GM10248 (cell line): ENCODE results near the gene NUP50.

Experiments
- CTCF ChIA-PET: fragments of 300-600 bp; sonication (Branson Sonifier 250); formaldehyde crosslinking; extraction: SDS; loops from one replicate; lab custom pipeline; 2021; ENCODE audit warnings: antibody characterized with exemption; lab: Yijun Ruan, JAX
- POLR2A ChIA-PET: fragments of 350-650 bp; sonication (Branson Sonifier 250); formaldehyde crosslinking; extraction: SDS; loops from one replicate; lab custom pipeline; 2020; ENCODE audit warnings: antibody characterized with exemption; lab: Yijun Ruan, JAX
- DNase-seq: peaks from one replicate; pipeline ENCODE4 v3.0.0; 2012; ENCODE audit errors: extremely low spot score
- CTCF ChIP-seq: IDR thresholded peaks from 2 replicates; pipeline ENCODE4 v1.5.1; 2012; ENCODE audit warnings: mild to moderate bottlenecking, low read depth; ENCODE audit errors: extremely low read depth, missing control alignments, control extremely low read depth

NUP50 gene

GRCh38 chr22:45127866-45128265 lies 35.9 kb upstream of the NUP50 start:
- ChIA-PET CTCF (no interaction called here), POLR2A (no interaction called here)
- TF ChIP-seq CTCF, result no peak
- DNase-seq, result no peak

- no peak for TF ChIP-seq CTCF
- ChIA-PET POLR2A (no interaction called here), CTCF (interaction anchor here (1.0 to 1.1 kb wide), 2 partner anchors 28 to 34 kb away, joined by 3 read pairs; partner anchors contain the start of gene NUP50)
- peak; percentile 29 for DNase-seq
Measured at GRCh38 chr22:45129703-45130524, 33.8 kb upstream of the NUP50 start.

GRCh38 chr22:45130891-45131290 lies 32.8 kb upstream of the NUP50 start:
- DNase-seq, result peak; percentile 39
- ChIA-PET CTCF (no interaction called here), POLR2A (no interaction called here)
- TF ChIP-seq CTCF, result no peak

- ChIA-PET CTCF (no interaction called here), POLR2A (no interaction called here)
- TF ChIP-seq CTCF, result no peak
- DNase-seq, result no peak
Measured at GRCh38 chr22:45131749-45132148, 32.0 kb upstream of the NUP50 start.

GRCh38 chr22:45134313-45134712 lies 29.4 kb upstream of the NUP50 start:
- no peak for DNase-seq
- TF ChIP-seq CTCF, result no peak
- POLR2A ChIA-PET, result no interaction called here
- CTCF ChIA-PET, result no interaction called here

- ChIA-PET POLR2A (no interaction called here), CTCF (no interaction called here)
- DNase-seq, result peak; percentile 61
- no peak for TF ChIP-seq CTCF
Measured at GRCh38 chr22:45136594-45136993, 27.1 kb upstream of the NUP50 start.
